Ishikawa (cell line): ENCODE results near the gene NAPG.

Experiments used
- CEBPB ChIP-seq: IDR thresholded peaks from 2 replicates; pipeline ENCODE4 v1.6.1; 2012
- CREB1 ChIP-seq: IDR thresholded peaks from 2 replicates; pipeline ENCODE4 v1.6.1; 2012; ENCODE audit warnings: low read depth
- EGR1 ChIP-seq: IDR thresholded peaks from 2 replicates; pipeline ENCODE4 v1.6.1; 2012
- EP300 ChIP-seq: IDR thresholded peaks from 2 replicates; pipeline ENCODE4 v1.6.1; 2012; ENCODE audit warnings: borderline replicate concordance
- FOXM1 ChIP-seq: IDR thresholded peaks from 2 replicates; pipeline ENCODE4 v1.6.1; 2012; ENCODE audit warnings: low read depth, borderline replicate concordance
- MAX ChIP-seq: IDR thresholded peaks from 2 replicates; pipeline ENCODE4 v1.6.1; 2012
- NFIC ChIP-seq: IDR thresholded peaks from 2 replicates; pipeline ENCODE4 v1.6.1; 2012
- RAD21 ChIP-seq: IDR thresholded peaks from 2 replicates; pipeline ENCODE4 v1.6.1; 2012; ENCODE audit warnings: low read depth
- REST ChIP-seq: IDR thresholded peaks from 2 replicates; pipeline ENCODE4 v1.6.1; 2012; ENCODE audit warnings: low read depth, mild to moderate bottlenecking
- TAF1 ChIP-seq: IDR thresholded peaks from 2 replicates; pipeline ENCODE4 v1.6.1; 2012; ENCODE audit warnings: low read depth, mild to moderate bottlenecking
- TCF12 ChIP-seq: IDR thresholded peaks from 2 replicates; pipeline ENCODE4 v1.6.1; 2012; ENCODE audit warnings: low read depth
- TEAD4 ChIP-seq: IDR thresholded peaks from 2 replicates; pipeline ENCODE4 v1.6.1; 2012
- USF1 ChIP-seq: IDR thresholded peaks from 2 replicates; pipeline ENCODE4 v1.6.1; 2012
- YY1 ChIP-seq: IDR thresholded peaks from 2 replicates; pipeline ENCODE4 v1.6.1; 2012; ENCODE audit warnings: low read depth
- ZBTB7A ChIP-seq: IDR thresholded peaks from 2 replicates; pipeline ENCODE4 v1.6.1; 2012; ENCODE audit warnings: low read depth

Gene NAPG

GRCh38 chr18:10488017-10488416 is 37.8 kb upstream of the NAPG start:
- TF ChIP-seq REST (no peak), RAD21 (no peak), TEAD4 (no peak), TCF12 (no peak), MAX (no peak), USF1 (no peak)

- TF ChIP-seq REST: no peak
- no peak for TF ChIP-seq CREB1
- no peak for TF ChIP-seq CEBPB
- TF ChIP-seq USF1: no peak
- no peak for TF ChIP-seq TEAD4
- TF ChIP-seq TCF12: no peak
Measured at GRCh38 chr18:10490401-10491165, 35.2 kb upstream of the NAPG start.

GRCh38 chr18:10495936-10496335 is 29.9 kb upstream of the NAPG start:
- TF ChIP-seq EP300 (no peak), ZBTB7A (no peak), TCF12 (no peak), FOXM1 (no peak), TEAD4 (no peak), NFIC (no peak), REST (no peak), MAX (no peak), RAD21 (no peak), EGR1 (no peak), USF1 (no peak), CREB1 (no peak), CEBPB (no peak), YY1 (no peak)

GRCh38 chr18:10497206-10497749 is 28.5 kb upstream of the NAPG start:
- TF ChIP-seq FOXM1 (no peak), YY1 (no peak), TAF1 (no peak), NFIC (no peak), USF1 (no peak), EGR1 (no peak), TCF12 (no peak), MAX (no peak), CREB1 (no peak), TEAD4 (no peak)
